ENCODE measurements around the gene PER2.

DNA sequence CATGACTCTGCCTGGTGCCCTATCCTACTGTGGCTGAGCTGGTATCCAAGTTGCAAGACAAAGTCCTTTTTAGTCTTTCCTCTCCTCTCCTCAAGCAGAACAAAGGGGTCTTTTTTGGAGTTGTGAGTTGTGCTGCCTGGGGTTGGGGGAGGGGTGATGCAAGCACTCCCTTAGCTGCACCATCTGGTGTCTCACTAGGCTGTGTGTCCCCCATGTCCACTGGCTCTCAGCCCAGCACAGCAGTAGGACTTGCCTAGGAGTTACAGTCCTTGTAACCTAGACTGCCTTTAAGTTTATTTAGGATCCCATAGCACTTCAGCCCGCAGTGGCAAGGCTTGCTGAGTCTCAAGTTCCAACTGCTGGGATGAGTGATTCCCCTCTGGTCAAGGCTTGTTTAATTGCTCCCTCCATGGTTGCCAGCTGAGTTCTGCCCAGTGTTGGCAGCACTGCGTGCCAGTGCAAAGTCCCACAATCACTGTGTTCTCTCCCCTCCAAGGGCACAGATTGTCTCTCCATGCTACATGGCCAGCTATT is 71.7 kb downstream of the PER2 start:
- TF ChIP-seq SUZ12 (IDR thresholded peaks at IDR 0.05; ENCODE audit: extremely low read depth, insufficient read depth, insufficient read length) (no peak), YY1 (IDR thresholded peaks at IDR 0.05; ENCODE audit: insufficient read depth, insufficient read length) (no peak)
